B cell (primary cell): ENCODE measurements around the gene RHPN2. TPM values are rescaled to one million over a fixed set of nuclear protein-coding genes. Genes with fewer than 3 reads are reported as not detected.
"Not testable (repeated sequence)": the region's sequence is repeated elsewhere in the genome, so short reads cannot be mapped to it uniquely, and the experiment has no call there.

Experiments
- ATAC-seq: fragments of 200-7000 bp; cut with Tn5 transposase; one replicate; pipeline ENCODE4 v1.10.0; 2021; ENCODE audit warnings: low read depth, mild to moderate bottlenecking, moderate number of reproducible peaks, moderate library complexity
- CTCF ChIA-PET: fragments of 350-600 bp; sonication (Branson Sonifier 250); formaldehyde crosslinking; loops from one replicate; lab custom pipeline; 2021; ENCODE audit warnings: antibody characterized with exemption, inconsistent platforms; lab: Charles Lee
- POLR2A ChIA-PET: fragments of 350-600 bp; sonication (Branson Sonifier 250); formaldehyde crosslinking; loops from one replicate; lab custom pipeline; 2021; ENCODE audit warnings: antibody characterized with exemption; lab: Charles Lee
- DNase-seq: peaks from one replicate; pipeline ENCODE4 v3.0.0; 2013
- H2AFZ ChIP-seq: 2 replicates; pipeline ENCODE4 v1.6.1; 2012; ENCODE audit warnings: mild to moderate bottlenecking, low read depth, low read length; ENCODE audit not compliant: insufficient read depth, poor library complexity, severe bottlenecking
- H3K27ac ChIP-seq, 2 donors: 1 replicate in 1 of 2; 2 replicates in 1 of 2; pipeline ENCODE4 v1.5.1; 2012 to 2013; ENCODE audit warnings: low read length in 2 of 2, mild to moderate bottlenecking in 2 of 2, moderate library complexity in 1 of 2
- H3K27me3 ChIP-seq, 4 experiments: fragments of 200-600 bp in 1 of 4; sonication (generic) in 1 of 4; replicated peaks in 1 of 4; 1 replicate in 2 of 4; 2 replicates in 2 of 4; pipeline versions ENCODE4 v1.6.1 to v1.7.0; 2013 to 2016; ENCODE audit warnings: low read length in 3 of 4, mild to moderate bottlenecking in 2 of 4, mixed read lengths in 1 of 4, moderate library complexity in 1 of 4; ENCODE audit not compliant: insufficient read depth in 4 of 4, control insufficient read depth in 3 of 4; ENCODE audit errors: control extremely low read depth in 1 of 4
- H3K36me3 ChIP-seq, 2 experiments: replicated peaks in 1 of 2; 1 replicate in 1 of 2; 2 replicates in 1 of 2; pipeline versions ENCODE4 v1.6.1 to v1.7.1; 2013; ENCODE audit warnings: low read length in 1 of 2; ENCODE audit not compliant: insufficient read depth in 2 of 2, control insufficient read depth in 1 of 2; ENCODE audit errors: control extremely low read depth in 1 of 2, extremely low read depth in 1 of 2
- H3K4me1 ChIP-seq, 2 donors: fragments of 200-600 bp in 1 of 2; sonication (generic) in 1 of 2; 1 replicate in 1 of 2; 2 replicates in 1 of 2; pipeline versions ENCODE4 v1.5.1 to v1.6.1; 2013 to 2017; ENCODE audit warnings: low read length in 2 of 2; ENCODE audit not compliant: control insufficient read depth in 2 of 2, insufficient read depth in 2 of 2
- H3K4me2 ChIP-seq: replicated peaks from 2 replicates; pipeline ENCODE3; 2012; ENCODE audit warnings: mild to moderate bottlenecking, low read depth, low read length; ENCODE audit not compliant: poor library complexity, severe bottlenecking
- H3K4me3 ChIP-seq, 5 experiments: fragments of 200-600 bp in 1 of 5; sonication (generic) in 1 of 5; 1 replicate in 3 of 5; 2 replicates in 2 of 5; pipeline versions ENCODE4 v1.5.1 to v1.7.0; 2011 to 2016; ENCODE audit warnings: low read length in 4 of 5, mild to moderate bottlenecking in 4 of 5, low read depth in 2 of 5, control low read depth in 1 of 5, moderate library complexity in 1 of 5; ENCODE audit not compliant: insufficient read depth in 1 of 5; ENCODE audit errors: control extremely low read depth in 1 of 5, extremely low read depth in 1 of 5
- H3K79me2 ChIP-seq: fragments of 200-600 bp; sonication (generic); one replicate; pipeline ENCODE4 v1.6.0; 2016; ENCODE audit warnings: low read length; ENCODE audit not compliant: control insufficient read depth, insufficient read depth
- H3K9ac ChIP-seq: fragments of 200-600 bp; sonication (generic); 2 replicates; pipeline ENCODE4 v1.6.1; 2017; ENCODE audit warnings: mild to moderate bottlenecking, low read length, moderate library complexity
- H3K9me3 ChIP-seq, 3 donors: one replicate each; pipeline versions ENCODE4 v1.6.1 to v1.7.1; 2013; ENCODE audit warnings: low read length in 2 of 3; ENCODE audit not compliant: control insufficient read depth in 2 of 3, insufficient read depth in 1 of 3; ENCODE audit errors: control extremely low read depth in 1 of 3
- H4K20me1 ChIP-seq: 2 replicates; pipeline ENCODE4 v1.6.0; 2012; ENCODE audit warnings: mild to moderate bottlenecking, low read length; ENCODE audit not compliant: insufficient read depth, control insufficient read depth, poor library complexity, severe bottlenecking
- H3K27ac Mint-ChIP-seq: one replicate; pipeline ENCODE4 v1.8.0; 2021; ENCODE audit warnings: mixed read lengths
- H3K27me3 Mint-ChIP-seq: one replicate; pipeline ENCODE4 v1.8.0; 2021; ENCODE audit warnings: mixed read lengths
- H3K4me1 Mint-ChIP-seq: one replicate; pipeline ENCODE4 v1.8.0; 2021; ENCODE audit warnings: mixed read lengths
- H3K4me3 Mint-ChIP-seq: one replicate; pipeline ENCODE4 v1.8.0; 2021; ENCODE audit warnings: mixed read lengths
- H3K9me3 Mint-ChIP-seq: one replicate; pipeline ENCODE4 v1.8.0; 2022; ENCODE audit warnings: mixed read lengths; ENCODE audit not compliant: insufficient read depth
- EZH2 ChIP-seq: IDR thresholded peaks from 2 replicates; pipeline ENCODE4 v1.6.1; 2012; ENCODE audit warnings: borderline replicate concordance, low read depth, mild to moderate bottlenecking, moderate library complexity, low read length; ENCODE audit not compliant: insufficient read depth, poor library complexity, severe bottlenecking
- WGBS: methylation state at CpG from one replicate; pipeline ENCODE4 v1.1.5; 2013; ENCODE audit warnings: missing lambda C conversion rate; ENCODE audit not compliant: insufficient coverage; 5-methylcytosine and 5-hydroxymethylcytosine counted together
- intact Hi-C: fragments of 100-400 bp; cut with micrococcal nuclease; formaldehyde crosslinking; loops from one replicate; pipeline ENCODE4 v1.10.0; 2022
- polyA plus RNA-seq: library from polyadenylated mRNA; depleted of rRNA; stranded (reverse); fragments of >200 nt; gene quantifications from 2 replicates; pipeline ENCODE4 v1.2.3, GENCODE V29; 2012
- total RNA-seq, 2 donors: library from RNA; stranded (reverse); fragments of 120-200 nt in 1 of 2; gene quantifications; 1 replicate in 1 of 2; 2 replicates in 1 of 2; pipeline versions ENCODE4 v1.2.3 to v1.2.4, GENCODE V29; 2013 to 2022
- TF ChIP-seq, protein P1 (sequence below): fragments of 200-600 bp; IDR thresholded peaks from one replicate; pipeline ENCODE4 v1.8.0; 2022; ENCODE audit warnings: antibody characterized with exemption, mild to moderate bottlenecking

The RHPN2 gene
- total and polyA plus RNA-seq, 2 donors (not counting 1 experiment from before 2014, with no cell fraction given), result 4.9 to 5.5 TPM

DNA sequence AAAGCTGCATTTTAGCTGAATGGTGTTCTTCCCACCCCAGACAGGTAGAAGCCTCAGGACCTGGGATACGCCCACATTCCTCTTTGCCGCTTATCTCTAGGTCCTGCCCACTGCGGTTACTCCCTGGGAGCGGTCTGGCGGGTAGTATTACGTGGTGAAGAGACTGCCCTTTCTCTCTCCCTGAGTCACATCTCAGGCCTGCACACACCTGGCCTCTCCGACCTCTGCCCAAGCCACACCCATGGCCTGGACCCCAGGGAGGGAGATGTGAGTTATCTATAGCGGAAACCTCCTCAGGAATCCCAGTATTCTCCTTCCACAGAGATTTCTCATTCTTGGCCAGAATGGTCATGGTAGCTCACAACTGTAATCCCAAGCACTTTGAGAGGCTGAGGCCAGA, 17.3 kb downstream of the RHPN2 start:
- POLR2A ChIA-PET, result no interaction called here
- H3K4me1 Mint-ChIP-seq, result no peaks in the 10 kb centered on the region
- WGBS, result 96% methylated on average over 5 of the region's 8 CpGs

DNA sequence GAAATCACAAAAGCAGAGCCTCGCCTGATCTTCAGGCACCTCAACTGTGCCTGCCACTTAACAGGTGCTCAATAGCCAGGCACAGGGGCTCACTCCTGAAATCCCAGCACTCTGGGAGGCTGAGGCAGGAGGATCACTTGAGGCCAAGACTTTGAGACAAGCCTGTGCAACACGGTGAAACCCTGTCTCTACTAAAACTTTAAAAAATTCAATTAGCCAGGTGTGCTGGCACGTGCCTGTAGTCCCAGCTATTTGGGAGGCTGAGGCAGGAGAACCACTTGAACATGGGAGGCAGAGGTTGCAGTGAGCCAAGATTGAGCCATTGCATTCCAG, 22.9 kb downstream of the RHPN2 start:
- H3K4me3 Mint-ChIP-seq, intact Hi-C loops, H3K9me3 ChIP-seq, ATAC-seq, H3K27ac ChIP-seq, POLR2A ChIA-PET, H3K36me3 ChIP-seq, H3K4me2 ChIP-seq, H3K27me3 ChIP-seq, H3K27me3 Mint-ChIP-seq, H3K4me1 Mint-ChIP-seq, CTCF ChIA-PET, DNase-seq, H3K9me3 Mint-ChIP-seq, H3K79me2 ChIP-seq, H3K9ac ChIP-seq, H3K27ac Mint-ChIP-seq, H4K20me1 ChIP-seq, H3K4me1 ChIP-seq, H3K4me3 ChIP-seq, H2AFZ ChIP-seq: not testable (repeated sequence)
- 93% methylated on average over 3 of the region's 3 CpGs for WGBS

More for the DNA sequence above, 17.3 kb downstream of the RHPN2 start:
- ATAC-seq (no peak), DNase-seq (no peak)
- no peaks in the 10 kb centered on the region for H3K4me1 ChIP-seq
- no peaks in the 10 kb centered on the region for H3K9me3 Mint-ChIP-seq
- no peaks in the 10 kb centered on the region for H3K27me3 Mint-ChIP-seq
- no peak overlapping the region for H2AFZ ChIP-seq
- H3K36me3 ChIP-seq, result no peaks in the 10 kb centered on the region
- CTCF ChIA-PET, result no interaction called here
- H3K79me2 ChIP-seq, result no peaks in the 10 kb centered on the region
- no peaks in the 10 kb centered on the region for H4K20me1 ChIP-seq
- intact Hi-C loops, result no loop called here
- no peak overlapping the region for H3K4me3 Mint-ChIP-seq
- no peak overlapping the region for H3K27ac Mint-ChIP-seq
- no peaks in the 10 kb centered on the region for H3K27me3 ChIP-seq
- H3K4me3 ChIP-seq, result no peak overlapping the region
- H3K9me3 ChIP-seq, result no peaks in the 10 kb centered on the region
- H3K4me2 ChIP-seq, result no peak overlapping the region
- no peak for TF ChIP-seq EZH2
- TF ChIP-seq, protein P1, sequence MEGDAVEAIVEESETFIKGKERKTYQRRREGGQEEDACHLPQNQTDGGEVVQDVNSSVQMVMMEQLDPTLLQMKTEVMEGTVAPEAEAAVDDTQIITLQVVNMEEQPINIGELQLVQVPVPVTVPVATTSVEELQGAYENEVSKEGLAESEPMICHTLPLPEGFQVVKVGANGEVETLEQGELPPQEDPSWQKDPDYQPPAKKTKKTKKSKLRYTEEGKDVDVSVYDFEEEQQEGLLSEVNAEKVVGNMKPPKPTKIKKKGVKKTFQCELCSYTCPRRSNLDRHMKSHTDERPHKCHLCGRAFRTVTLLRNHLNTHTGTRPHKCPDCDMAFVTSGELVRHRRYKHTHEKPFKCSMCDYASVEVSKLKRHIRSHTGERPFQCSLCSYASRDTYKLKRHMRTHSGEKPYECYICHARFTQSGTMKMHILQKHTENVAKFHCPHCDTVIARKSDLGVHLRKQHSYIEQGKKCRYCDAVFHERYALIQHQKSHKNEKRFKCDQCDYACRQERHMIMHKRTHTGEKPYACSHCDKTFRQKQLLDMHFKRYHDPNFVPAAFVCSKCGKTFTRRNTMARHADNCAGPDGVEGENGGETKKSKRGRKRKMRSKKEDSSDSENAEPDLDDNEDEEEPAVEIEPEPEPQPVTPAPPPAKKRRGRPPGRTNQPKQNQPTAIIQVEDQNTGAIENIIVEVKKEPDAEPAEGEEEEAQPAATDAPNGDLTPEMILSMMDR, result no peak
- no peak overlapping the region for H3K27ac ChIP-seq
- H3K9ac ChIP-seq, result no peak overlapping the region
